Trophoblast cell (in vitro differentiated cells and primary cell): Measurements from ENCODE around the gene NRXN3.

Experiments used
- DNase-seq, 2 donors: peaks; one replicate each; pipeline ENCODE4 v3.0.0-alpha.2; 2016
- H2AFZ ChIP-seq: 2 replicates; pipeline ENCODE4 v1.6.1; 2013; ENCODE audit warnings: low read length, moderate library complexity, mild to moderate bottlenecking; ENCODE audit not compliant: insufficient read depth, poor library complexity
- H2AK5ac ChIP-seq: 2 replicates; pipeline ENCODE4 v1.6.1; 2013; ENCODE audit warnings: mild to moderate bottlenecking, low read length
- H2BK120ac ChIP-seq: 2 replicates; pipeline ENCODE4 v1.6.1; 2013; ENCODE audit warnings: low read length, mild to moderate bottlenecking, moderate library complexity; ENCODE audit not compliant: insufficient read depth, poor library complexity
- H2BK12ac ChIP-seq: 2 replicates; pipeline ENCODE4 v1.6.1; 2013; ENCODE audit warnings: mild to moderate bottlenecking, low read length, moderate library complexity
- H2BK5ac ChIP-seq: 2 replicates; pipeline ENCODE4 v1.6.1; 2013; ENCODE audit warnings: low read length, low read depth, moderate library complexity, mild to moderate bottlenecking; ENCODE audit not compliant: poor library complexity
- H3K14ac ChIP-seq: 2 replicates; pipeline ENCODE4 v1.6.1; 2013; ENCODE audit warnings: mild to moderate bottlenecking, low read length
- H3K18ac ChIP-seq: 2 replicates; pipeline ENCODE4 v1.6.1; 2013; ENCODE audit warnings: mild to moderate bottlenecking, low read length
- H3K23ac ChIP-seq: 2 replicates; pipeline ENCODE4 v1.6.1; 2013; ENCODE audit warnings: low read length
- H3K27ac ChIP-seq: 2 replicates; pipeline ENCODE4 v1.5.1; 2013; ENCODE audit warnings: low read depth, mild to moderate bottlenecking, inconsistent platforms, low read length, moderate library complexity
- H3K27me3 ChIP-seq: 2 replicates; pipeline ENCODE4 v1.6.1; 2013; ENCODE audit warnings: inconsistent platforms, mild to moderate bottlenecking, low read length, moderate library complexity; ENCODE audit not compliant: insufficient read depth
- H3K36me3 ChIP-seq, 2 experiments: 1 replicate in 1 of 2; 2 replicates in 1 of 2; pipeline ENCODE4 v1.6.1; 2013; ENCODE audit warnings: low read length in 2 of 2, mild to moderate bottlenecking in 2 of 2, moderate library complexity in 1 of 2; ENCODE audit not compliant: insufficient read depth in 2 of 2, control insufficient read depth in 1 of 2
- H3K4ac ChIP-seq: 2 replicates; pipeline ENCODE4 v1.6.1; 2013; ENCODE audit warnings: low read depth, mild to moderate bottlenecking, low read length, moderate library complexity
- H3K4me1 ChIP-seq, 2 experiments: 1 replicate in 1 of 2; 2 replicates in 1 of 2; pipeline ENCODE4 v1.6.1; 2013; ENCODE audit warnings: low read length in 2 of 2, mild to moderate bottlenecking in 2 of 2, moderate library complexity in 1 of 2; ENCODE audit not compliant: insufficient read depth in 2 of 2, control insufficient read depth in 1 of 2
- H3K4me2 ChIP-seq: 2 replicates; pipeline ENCODE4 v1.6.1; 2013; ENCODE audit warnings: inconsistent platforms, mild to moderate bottlenecking, low read length, moderate library complexity
- H3K4me3 ChIP-seq: 2 replicates; pipeline ENCODE4 v1.5.1; 2013; ENCODE audit warnings: mild to moderate bottlenecking, low read depth, low read length, inconsistent platforms
- H3K79me1 ChIP-seq: one replicate; pipeline ENCODE4 v1.6.1; 2013; ENCODE audit warnings: low read length
- H3K79me2 ChIP-seq: 2 replicates; pipeline ENCODE4 v1.6.1; 2013; ENCODE audit warnings: low read length, mild to moderate bottlenecking; ENCODE audit not compliant: control insufficient read depth, insufficient read depth, poor library complexity
- H3K9ac ChIP-seq: 2 replicates; pipeline ENCODE4 v1.6.1; 2013; ENCODE audit warnings: mild to moderate bottlenecking, low read length
- H3K9me3 ChIP-seq: 2 replicates; pipeline ENCODE4 v1.6.1; 2013; ENCODE audit warnings: low read depth, mild to moderate bottlenecking, control low read depth, inconsistent platforms, low read length; ENCODE audit not compliant: insufficient read depth
- H4K12ac ChIP-seq: 2 replicates; pipeline ENCODE4 v1.6.1; 2013; ENCODE audit warnings: low read depth, mild to moderate bottlenecking, low read length, moderate library complexity
- H4K8ac ChIP-seq: 2 replicates; pipeline ENCODE4 v1.6.1; 2013; ENCODE audit warnings: low read depth, mild to moderate bottlenecking, low read length, moderate library complexity
- H4K91ac ChIP-seq: one replicate; pipeline ENCODE4 v1.6.1; 2013; ENCODE audit warnings: low read depth, mild to moderate bottlenecking, low read length, moderate library complexity
- WGBS: extraction: QIAGEN DNeasy Blood & Tissue Kit; methylation state at CpG from one replicate; pipeline ENCODE4 v1.1.7; 2013; ENCODE audit warnings: missing lambda C conversion rate; ENCODE audit not compliant: insufficient read length, insufficient coverage; ENCODE audit errors: extremely low coverage; 5-methylcytosine and 5-hydroxymethylcytosine counted together

NRXN3 gene

GRCh38 chr14:78982551-78982950 lies 812.4 kb downstream of the NRXN3 start:
- no peak overlapping the region for H2AFZ ChIP-seq
- no peak overlapping the region for H3K4me3 ChIP-seq
- no peak overlapping the region for H2BK5ac ChIP-seq
- no peaks in the 10 kb centered on the region for H3K4me1 ChIP-seq
- no peak overlapping the region for H4K8ac ChIP-seq
- H3K79me1 ChIP-seq = no peaks in the 10 kb centered on the region
- no peak overlapping the region for H4K12ac ChIP-seq
- H3K9ac ChIP-seq = no peak overlapping the region
- H3K79me2 ChIP-seq = no peaks in the 10 kb centered on the region
- no peak overlapping the region for H3K4ac ChIP-seq
- H2AK5ac ChIP-seq = no peak overlapping the region
- no peak overlapping the region for H3K23ac ChIP-seq
- no peaks in the 10 kb centered on the region for H3K9me3 ChIP-seq
- DNase-seq = no peak
- H2BK120ac ChIP-seq = no peak overlapping the region
- H3K14ac ChIP-seq = no peak overlapping the region
- no CpG with 5 or more reads among the region's 2 CpGs for WGBS
- no peak overlapping the region for H3K27ac ChIP-seq
- H3K18ac ChIP-seq = no peak overlapping the region
- H4K91ac ChIP-seq = no peak overlapping the region
- no peak overlapping the region for H3K4me2 ChIP-seq
- H3K27me3 ChIP-seq = no peaks in the 10 kb centered on the region
- no peak overlapping the region for H2BK12ac ChIP-seq
- H3K36me3 ChIP-seq = no peaks in the 10 kb centered on the region

GRCh38 chr14:78983126-78983525 lies 813.0 kb downstream of the NRXN3 start:
- Histone ChIP-seq H4K91ac (no peak overlapping the region), H3K36me3 (no peaks in the 10 kb centered on the region), H3K27me3 (no peaks in the 10 kb centered on the region), H3K23ac (no peak overlapping the region), H2AK5ac (no peak overlapping the region), H3K27ac (no peak overlapping the region), H3K4me1 (no peaks in the 10 kb centered on the region), H3K4me3 (no peak overlapping the region), H2BK120ac (no peak overlapping the region), H4K8ac (no peak overlapping the region), H2BK5ac (no peak overlapping the region), H3K79me1 (no peaks in the 10 kb centered on the region), H2BK12ac (no peak overlapping the region), H3K4me2 (no peak overlapping the region), H3K4ac (no peak overlapping the region), H3K18ac (no peak overlapping the region), H3K9ac (no peak overlapping the region), H4K12ac (no peak overlapping the region), H3K14ac (no peak overlapping the region), H2AFZ (no peak overlapping the region), H3K9me3 (no peaks in the 10 kb centered on the region), H3K79me2 (no peaks in the 10 kb centered on the region)
- DNase-seq = no peak
- no CpG with 5 or more reads among the region's 2 CpGs for WGBS

GRCh38 chr14:78985668-78986381 lies 815.7 kb downstream of the NRXN3 start:
- Histone ChIP-seq H3K27ac (no peak overlapping the region), H4K8ac (no peak overlapping the region), H3K79me1 (no peaks in the 10 kb centered on the region), H3K4me1 (no peaks in the 10 kb centered on the region), H2BK12ac (no peak overlapping the region), H3K79me2 (no peaks in the 10 kb centered on the region), H2AK5ac (no peak overlapping the region), H3K18ac (no peak overlapping the region), H3K9ac (no peak overlapping the region), H2AFZ (no peak overlapping the region), H3K27me3 (no peaks in the 10 kb centered on the region), H2BK5ac (no peak overlapping the region), H3K4me3 (no peak overlapping the region), H3K14ac (no peak overlapping the region), H3K36me3 (no peaks in the 10 kb centered on the region), H3K4ac (no peak overlapping the region), H3K23ac (no peak overlapping the region), H2BK120ac (no peak overlapping the region), H3K9me3 (no peaks in the 10 kb centered on the region), H4K91ac (no peak overlapping the region), H3K4me2 (no peak overlapping the region), H4K12ac (no peak overlapping the region)
- no peak for DNase-seq
- no CpG with 5 or more reads among the region's 5 CpGs for WGBS

GRCh38 chr14:78986989-78987388 lies 816.8 kb downstream of the NRXN3 start:
- no peak overlapping the region for H2BK5ac ChIP-seq

More at GRCh38 chr14:78986989-78987388, 816.8 kb downstream of the NRXN3 start:
- H4K8ac ChIP-seq = no peak overlapping the region
- H3K18ac ChIP-seq = no peak overlapping the region
- no peak overlapping the region for H2BK120ac ChIP-seq
- H4K91ac ChIP-seq = no peak overlapping the region
- no peak overlapping the region for H3K9ac ChIP-seq
- H3K4ac ChIP-seq = no peak overlapping the region
- H3K36me3 ChIP-seq = no peaks in the 10 kb centered on the region
- no peaks in the 10 kb centered on the region for H3K4me1 ChIP-seq
- no peak overlapping the region for H3K4me3 ChIP-seq
- H2AFZ ChIP-seq = no peak overlapping the region
- no peak overlapping the region for H3K4me2 ChIP-seq
- no CpG with 5 or more reads among the region's 6 CpGs for WGBS
- no peak overlapping the region for H4K12ac ChIP-seq
- H2AK5ac ChIP-seq = no peak overlapping the region
- no peaks in the 10 kb centered on the region for H3K9me3 ChIP-seq
- no peak overlapping the region for H2BK12ac ChIP-seq
- no peak for DNase-seq
- no peaks in the 10 kb centered on the region for H3K79me1 ChIP-seq
- H3K27ac ChIP-seq = no peak overlapping the region
- H3K27me3 ChIP-seq = no peaks in the 10 kb centered on the region
- H3K79me2 ChIP-seq = no peaks in the 10 kb centered on the region
- H3K23ac ChIP-seq = no peak overlapping the region
- no peak overlapping the region for H3K14ac ChIP-seq
